ENCODE results near the gene MED9.

MED9 gene

DNA sequence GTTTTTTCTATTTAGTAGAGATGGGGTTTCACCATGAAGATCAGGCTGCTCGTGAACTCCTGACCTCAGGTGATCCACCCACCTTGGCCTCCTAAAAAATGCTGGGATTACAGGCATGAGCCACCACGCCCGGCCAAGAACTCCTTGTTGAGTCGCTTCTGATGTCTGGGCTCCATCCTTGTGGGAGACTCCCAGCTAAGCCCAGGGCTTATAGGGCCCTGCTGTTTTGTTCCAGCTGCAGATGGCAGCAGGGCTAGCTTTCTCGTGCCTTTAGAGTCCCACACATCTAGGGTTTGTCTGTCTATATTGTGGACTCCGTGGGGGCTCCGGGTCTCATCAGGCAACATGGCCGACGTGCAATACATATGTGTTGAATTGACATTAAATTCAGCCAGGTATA, 39.3 kb upstream of the MED9 start:
- TF ChIP-seq, protein P1, sequence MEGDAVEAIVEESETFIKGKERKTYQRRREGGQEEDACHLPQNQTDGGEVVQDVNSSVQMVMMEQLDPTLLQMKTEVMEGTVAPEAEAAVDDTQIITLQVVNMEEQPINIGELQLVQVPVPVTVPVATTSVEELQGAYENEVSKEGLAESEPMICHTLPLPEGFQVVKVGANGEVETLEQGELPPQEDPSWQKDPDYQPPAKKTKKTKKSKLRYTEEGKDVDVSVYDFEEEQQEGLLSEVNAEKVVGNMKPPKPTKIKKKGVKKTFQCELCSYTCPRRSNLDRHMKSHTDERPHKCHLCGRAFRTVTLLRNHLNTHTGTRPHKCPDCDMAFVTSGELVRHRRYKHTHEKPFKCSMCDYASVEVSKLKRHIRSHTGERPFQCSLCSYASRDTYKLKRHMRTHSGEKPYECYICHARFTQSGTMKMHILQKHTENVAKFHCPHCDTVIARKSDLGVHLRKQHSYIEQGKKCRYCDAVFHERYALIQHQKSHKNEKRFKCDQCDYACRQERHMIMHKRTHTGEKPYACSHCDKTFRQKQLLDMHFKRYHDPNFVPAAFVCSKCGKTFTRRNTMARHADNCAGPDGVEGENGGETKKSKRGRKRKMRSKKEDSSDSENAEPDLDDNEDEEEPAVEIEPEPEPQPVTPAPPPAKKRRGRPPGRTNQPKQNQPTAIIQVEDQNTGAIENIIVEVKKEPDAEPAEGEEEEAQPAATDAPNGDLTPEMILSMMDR (IDR thresholded peaks at IDR 0.05; ENCODE audit: low read length, missing control alignments) = no peak
- H3K4me3 ChIP-seq (replicated peaks; ENCODE audit: low read depth, low read length) = no peak overlapping the region
- DNase-seq (ENCODE audit: low read depth) = no peak

- TF ChIP-seq, protein P1 (IDR thresholded peaks at IDR 0.05; ENCODE audit: low read length, missing control alignments) = no peak
- DNase-seq (ENCODE audit: low read depth) = no peak
- no peak overlapping the region for H3K4me3 ChIP-seq (replicated peaks; ENCODE audit: low read depth, low read length)
Observed at GRCh38 chr17:17437893-17438292, 38.9 kb upstream of the MED9 start.

GRCh38 chr17:17440010-17440843, 36.6 kb upstream of the MED9 start:
- peak; percentile 66 for DNase-seq (ENCODE audit: low read depth)
- no peak overlapping the region for H3K4me3 ChIP-seq (replicated peaks; ENCODE audit: low read depth, low read length)
- TF ChIP-seq, protein P1 (IDR thresholded peaks at IDR 0.05; ENCODE audit: low read length, missing control alignments) = peak; percentile 60

- no peak for DNase-seq (ENCODE audit: low read depth)
- no peak overlapping the region for H3K4me3 ChIP-seq (replicated peaks; ENCODE audit: low read depth, low read length)
- TF ChIP-seq, protein P1 (IDR thresholded peaks at IDR 0.05; ENCODE audit: low read length, missing control alignments) = no peak
Observed at GRCh38 chr17:17440938-17441675, 35.7 kb upstream of the MED9 start.

- TF ChIP-seq, protein P1 (IDR thresholded peaks at IDR 0.05; ENCODE audit: low read length, missing control alignments) = no peak
- no peak overlapping the region for H3K4me3 ChIP-seq (replicated peaks; ENCODE audit: low read depth, low read length)
Observed at GRCh38 chr17:17443173-17443572, 33.6 kb upstream of the MED9 start.

GRCh38 chr17:17445296-17445924, 31.4 kb upstream of the MED9 start:
- TF ChIP-seq, protein P1 (IDR thresholded peaks at IDR 0.05; ENCODE audit: low read length, missing control alignments) = no peak
- no peak for DNase-seq (ENCODE audit: low read depth)
- H3K4me3 ChIP-seq (replicated peaks; ENCODE audit: low read depth, low read length) = no peak overlapping the region

More at GRCh38 chr17:17443173-17443572, 33.6 kb upstream of the MED9 start:
- no peak for DNase-seq (ENCODE audit: low read depth)

Data from fibroblast of pulmonary artery (primary cell).